HCT116 (cell line): ENCODE results near the gene DHODH. TPM values are rescaled to one million over a fixed set of nuclear protein-coding genes. Genes with fewer than 3 reads are reported as not detected.

Source experiments
- ATAC-seq: fragments of 200-7000 bp; cut with Tn5 transposase; 2 replicates; pipeline ENCODE4 v1.9.1; 2020; ENCODE audit warnings: mild to moderate bottlenecking, moderate library complexity
- BruUV-seq: library from RNA; stranded (reverse); fragments of 400-500 nt; replicated peaks from 2 replicates; lab custom pipeline; 2021; lab: Mats Ljungman, UMichigan
- CTCF ChIA-PET: fragments of 300-600 bp; sonication (Branson Sonifier 250); formaldehyde crosslinking; loops from one replicate; lab custom pipeline; 2021; ENCODE audit warnings: antibody characterized with exemption; lab: Charles Lee
- POLR2A ChIA-PET: fragments of 300-600, 350-600 bp; sonication (Branson Sonifier 250); formaldehyde crosslinking; loops from one replicate; lab custom pipeline; 2021; ENCODE audit warnings: antibody characterized with exemption; lab: Charles Lee
- RAD21 ChIA-PET, 2 experiments: fragments of 300-600 bp; sonication (Branson Sonifier 250); formaldehyde crosslinking; loops; one replicate each; lab custom pipeline; 2023; ENCODE audit warnings: low total read pairs in 2 of 2; ENCODE audit not compliant: uncharacterized antibody in 2 of 2, unreplicated experiment in 2 of 2, low non-redundant PET in 1 of 2; lab: Charles Lee
- DNase-seq: peaks from one replicate; pipeline ENCODE4 v3.0.0-alpha.2; 2010; ENCODE audit warnings: low read depth, low spot score
- H2AFZ ChIP-seq: fragments of 200-600 bp; shearing (Covaris generic), sonication (generic); 2 replicates; pipeline ENCODE4 v1.6.1; 2017; ENCODE audit warnings: low read depth, mixed run types, mixed read lengths, antibody characterized with exemption, low read length; ENCODE audit not compliant: poor library complexity, severe bottlenecking
- H3K27ac ChIP-seq: 2 replicates; pipeline ENCODE4 v1.5.1; 2012; ENCODE audit warnings: low read depth, low read length
- H3K27me3 ChIP-seq: fragments of 200-600 bp; sonication (generic); 2 replicates; pipeline ENCODE4 v1.6.1; 2016; ENCODE audit warnings: mixed run types, low read length, mixed read lengths; ENCODE audit not compliant: insufficient read depth
- H3K36me3 ChIP-seq, 2 experiments: fragments of 200-500 bp in 1 of 2; fragments of 200-600 bp in 1 of 2; sonication (Bioruptor generic) in 1 of 2; sonication (generic) in 1 of 2; 2 replicates each; pipeline versions ENCODE4 v1.5.1 to v1.6.1; 2014 to 2016; ENCODE audit warnings: low read length in 2 of 2, inconsistent platforms in 1 of 2, mixed read lengths in 1 of 2, mixed run types in 1 of 2; ENCODE audit not compliant: insufficient read depth in 2 of 2, control insufficient read depth in 1 of 2
- H3K4me1 ChIP-seq, 2 experiments: fragments of 200-600 bp in 1 of 2; sonication (generic) in 1 of 2; 2 replicates each; pipeline versions ENCODE4 v1.5.1 to v1.6.1; 2012 to 2017; ENCODE audit warnings: low read length in 2 of 2, inconsistent platforms in 1 of 2, mild to moderate bottlenecking in 1 of 2, mixed read lengths in 1 of 2, mixed run types in 1 of 2, moderate library complexity in 1 of 2; ENCODE audit not compliant: insufficient read depth in 2 of 2, control insufficient read depth in 1 of 2
- H3K4me2 ChIP-seq: fragments of 200-600 bp; sonication (generic); 2 replicates; pipeline ENCODE4 v1.6.1; 2017; ENCODE audit warnings: mixed run types, low read length, mixed read lengths
- H3K4me3 ChIP-seq, 2 experiments: fragments of 200-600 bp in 1 of 2; sonication (generic) in 1 of 2; replicated peaks in 1 of 2; 2 replicates each; pipeline ENCODE4 v1.5.1; 2011 to 2016; ENCODE audit warnings: low read length in 2 of 2, control low read depth in 1 of 2, low read depth in 1 of 2, mild to moderate bottlenecking in 1 of 2, mixed read lengths in 1 of 2, mixed run types in 1 of 2
- H3K79me2 ChIP-seq: fragments of 200-600 bp; sonication (generic); 2 replicates; pipeline ENCODE4 v1.6.1; 2017; ENCODE audit warnings: mild to moderate bottlenecking, mixed run types, low read length, moderate library complexity, mixed read lengths; ENCODE audit not compliant: insufficient read depth
- H3K9ac ChIP-seq: fragments of 200-600 bp; sonication (generic); 2 replicates; pipeline ENCODE4 v1.6.1; 2016; ENCODE audit warnings: low read length, mixed read lengths
- H3K9me2 ChIP-seq: fragments of 200-600 bp; sonication (generic), shearing (Covaris generic); 2 replicates; pipeline ENCODE4 v1.6.1; 2017; ENCODE audit warnings: mixed run types, mild to moderate bottlenecking, moderate library complexity; ENCODE audit not compliant: insufficient read depth
- H3K9me3 ChIP-seq, 2 experiments: fragments of 200-500 bp in 1 of 2; fragments of 200-600 bp in 1 of 2; sonication (Bioruptor generic) in 1 of 2; sonication (generic) in 1 of 2; 2 replicates each; pipeline ENCODE4 v1.6.1; 2014 to 2017; ENCODE audit warnings: low read length in 2 of 2, mixed read lengths in 2 of 2, inconsistent platforms in 1 of 2, low read depth in 1 of 2, mild to moderate bottlenecking in 1 of 2, mixed run types in 1 of 2, moderate library complexity in 1 of 2; ENCODE audit not compliant: control insufficient read depth in 1 of 2, insufficient read depth in 1 of 2
- H4K20me1 ChIP-seq: fragments of 200-600 bp; sonication (generic), shearing (Covaris generic); 2 replicates; pipeline ENCODE4 v1.6.1; 2017; ENCODE audit warnings: mixed run types, mild to moderate bottlenecking, moderate library complexity; ENCODE audit not compliant: insufficient read depth
- CEBPB ChIP-seq: IDR thresholded peaks from 2 replicates; pipeline ENCODE4 v1.6.1; 2012; ENCODE audit warnings: low read depth
- ELF1 ChIP-seq: IDR thresholded peaks from 2 replicates; pipeline ENCODE4 v1.6.1; 2012; ENCODE audit warnings: low read depth, borderline replicate concordance
- EZH2phosphoT487 ChIP-seq: fragments of 200-600 bp; IDR thresholded peaks from 2 replicates; pipeline ENCODE4 v1.6.1; 2018; ENCODE audit warnings: antibody characterized with exemption, borderline replicate concordance
- FOSL1 ChIP-seq: IDR thresholded peaks from 2 replicates; pipeline ENCODE4 v1.6.1; 2012; ENCODE audit warnings: low read depth
- POLR2A ChIP-seq: IDR thresholded peaks from 2 replicates; pipeline ENCODE4 v1.7.0; 2011; ENCODE audit warnings: borderline replicate concordance; ENCODE audit not compliant: insufficient read depth, insufficient read length; ENCODE audit errors: extremely low read depth
- RAD21 ChIP-seq: IDR thresholded peaks from 2 replicates; pipeline ENCODE4 v1.6.1; 2012; ENCODE audit warnings: low read depth, mild to moderate bottlenecking
- SIN3A ChIP-seq: IDR thresholded peaks from 2 replicates; pipeline ENCODE4 v1.6.1; 2012; ENCODE audit warnings: low read depth
- SP1 ChIP-seq: IDR thresholded peaks from 2 replicates; pipeline ENCODE4 v1.6.1; 2012; ENCODE audit warnings: low read depth
- YY1 ChIP-seq: IDR thresholded peaks from 2 replicates; pipeline ENCODE4 v1.6.1; 2011; ENCODE audit warnings: low read length, low read depth, moderate library complexity, mild to moderate bottlenecking; ENCODE audit not compliant: insufficient replicate concordance; ENCODE audit errors: extremely low read depth
- ZBTB33 ChIP-seq: IDR thresholded peaks from 2 replicates; pipeline ENCODE4 v1.6.1; 2011; ENCODE audit warnings: mild to moderate bottlenecking, low read length, moderate library complexity; ENCODE audit not compliant: insufficient replicate concordance; ENCODE audit errors: extremely low read depth
- ZFX ChIP-seq: fragments of 450-650 bp; IDR thresholded peaks from 2 replicates; pipeline ENCODE4 v1.6.1; 2017
- ZNF274 ChIP-seq: fragments of 200-500 bp; sonication (Bioruptor generic); IDR thresholded peaks from 2 replicates; pipeline ENCODE4 v1.6.1; 2014; ENCODE audit warnings: mild to moderate bottlenecking, low read depth, low read length, inconsistent platforms
- intact Hi-C: fragments of 100-400 bp; cut with micrococcal nuclease; formaldehyde crosslinking; loops from 2 replicates; pipeline ENCODE4 v1.10.0; 2022
- total RNA-seq: library from RNA; stranded (reverse); gene quantifications from one replicate; pipeline ENCODE4 v1.2.1, GENCODE V29; 2021; ENCODE audit not compliant: unreplicated experiment
- TF ChIP-seq, protein P1 (sequence below), 3 experiments: fragments of 200-600 bp in 1 of 3; sonication (generic) in 1 of 3; IDR thresholded peaks in 2 of 3; conservative IDR thresholded peaks in 1 of 3; 2 replicates each; pipeline ENCODE4 v1.5.1; 2012 to 2017; ENCODE audit warnings: low read depth in 2 of 3, low read length in 2 of 3, antibody characterized with exemption in 1 of 3, borderline replicate concordance in 1 of 3, control low read depth in 1 of 3, mild to moderate bottlenecking in 1 of 3, mixed read lengths in 1 of 3, mixed run types in 1 of 3, moderate library complexity in 1 of 3; ENCODE audit not compliant: insufficient read depth in 1 of 3
- TF ChIP-seq, protein P2 (sequence below): IDR thresholded peaks from 2 replicates; pipeline ENCODE4 v1.6.1; 2012

Gene DHODH
- total RNA-seq, 1 experiment from 2014 or later, result 22.1 TPM

- RAD21 ChIA-PET, result no interaction called here
- DNase-seq, result no peak
- no TSS peak for BruUV-seq
Measured at GRCh38 chr16:72033437-72033836, 24.9 kb downstream of the DHODH start.

More at GRCh38 chr16:72033437-72033836, 24.9 kb downstream of the DHODH start:
- H2AFZ ChIP-seq, result no peak overlapping the region
- ChIA-PET CTCF (no interaction called here), POLR2A (no interaction called here)
- H3K27me3 ChIP-seq, result no peaks in the 10 kb centered on the region
- H3K4me2 ChIP-seq, result no peak overlapping the region
- H3K9me3 ChIP-seq, result no peaks in the 10 kb centered on the region
- intact Hi-C loops, result no loop called here
- no peaks in the 10 kb centered on the region for H4K20me1 ChIP-seq
- no peaks in the 10 kb centered on the region for H3K4me1 ChIP-seq
- ATAC-seq, result no peak
- H3K79me2 ChIP-seq, result no peaks in the 10 kb centered on the region
- H3K4me3 ChIP-seq, result no peak overlapping the region
- H3K9ac ChIP-seq, result no peak overlapping the region
- no peak for TF ChIP-seq ZFX
- TF ChIP-seq, protein P1, sequence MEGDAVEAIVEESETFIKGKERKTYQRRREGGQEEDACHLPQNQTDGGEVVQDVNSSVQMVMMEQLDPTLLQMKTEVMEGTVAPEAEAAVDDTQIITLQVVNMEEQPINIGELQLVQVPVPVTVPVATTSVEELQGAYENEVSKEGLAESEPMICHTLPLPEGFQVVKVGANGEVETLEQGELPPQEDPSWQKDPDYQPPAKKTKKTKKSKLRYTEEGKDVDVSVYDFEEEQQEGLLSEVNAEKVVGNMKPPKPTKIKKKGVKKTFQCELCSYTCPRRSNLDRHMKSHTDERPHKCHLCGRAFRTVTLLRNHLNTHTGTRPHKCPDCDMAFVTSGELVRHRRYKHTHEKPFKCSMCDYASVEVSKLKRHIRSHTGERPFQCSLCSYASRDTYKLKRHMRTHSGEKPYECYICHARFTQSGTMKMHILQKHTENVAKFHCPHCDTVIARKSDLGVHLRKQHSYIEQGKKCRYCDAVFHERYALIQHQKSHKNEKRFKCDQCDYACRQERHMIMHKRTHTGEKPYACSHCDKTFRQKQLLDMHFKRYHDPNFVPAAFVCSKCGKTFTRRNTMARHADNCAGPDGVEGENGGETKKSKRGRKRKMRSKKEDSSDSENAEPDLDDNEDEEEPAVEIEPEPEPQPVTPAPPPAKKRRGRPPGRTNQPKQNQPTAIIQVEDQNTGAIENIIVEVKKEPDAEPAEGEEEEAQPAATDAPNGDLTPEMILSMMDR (IDR thresholded peaks at IDR 0.05 in 2 of 3, conservative IDR thresholded peaks at IDR 0.05 in 1 of 3; ENCODE audit: borderline replicate concordance in 1 of 3, insufficient read depth in 1 of 3, low read depth in 2 of 3, low read length in 2 of 3), result no peak
- TF ChIP-seq ZBTB33, result no peak
- TF ChIP-seq POLR2A, result no peak
- no peak for TF ChIP-seq YY1
- TF ChIP-seq RAD21, result no peak
- no peak for TF ChIP-seq EZH2phosphoT487
- no peak for TF ChIP-seq CEBPB
- no peak for TF ChIP-seq SP1
- TF ChIP-seq SIN3A, result no peak
- TF ChIP-seq ELF1, result no peak
- no peak for TF ChIP-seq ZNF274
- TF ChIP-seq, protein P2, sequence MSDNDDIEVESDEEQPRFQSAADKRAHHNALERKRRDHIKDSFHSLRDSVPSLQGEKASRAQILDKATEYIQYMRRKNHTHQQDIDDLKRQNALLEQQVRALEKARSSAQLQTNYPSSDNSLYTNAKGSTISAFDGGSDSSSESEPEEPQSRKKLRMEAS, result no peak
- no peak for TF ChIP-seq FOSL1
- H3K9me2 ChIP-seq, result no peaks in the 10 kb centered on the region
- H3K36me3 ChIP-seq, result no peaks in the 10 kb centered on the region
- H3K27ac ChIP-seq, result no peak overlapping the region
